Activated naive CD4-positive, alpha-beta T cell treated with anti-CD3 and anti-CD28 coated beads, Interleukin-2, amount 50 U/mL, for 72 hours (primary cell): ENCODE results near the gene HIC1. TPM values are rescaled to one million over a fixed set of nuclear protein-coding genes. Genes with fewer than 3 reads are reported as not detected.

ENCODE experiments used
- ATAC-seq, 2 donors: fragments of 150-1000 bp; cut with Tn5 transposase; 2 replicates each; pipeline ENCODE4 v1.10.0; 2021; ENCODE audit warnings: mild to moderate bottlenecking in 2 of 2, moderate library complexity in 2 of 2
- DNase-seq, 2 donors: peaks; one replicate each; pipeline ENCODE4 v3.0.0; 2021 to 2022; ENCODE audit warnings: low spot score in 2 of 2
- H3K27ac Mint-ChIP-seq, 2 donors: one replicate each; pipeline ENCODE4 v1.8.0; 2022; ENCODE audit warnings: mild to moderate bottlenecking in 2 of 2, mixed read lengths in 2 of 2
- H3K36me3 Mint-ChIP-seq, 2 donors: one replicate each; pipeline ENCODE4 v1.8.0; 2022; ENCODE audit warnings: mixed read lengths in 2 of 2
- H3K9me3 Mint-ChIP-seq, 2 donors: one replicate each; pipeline ENCODE4 v1.8.0; 2022; ENCODE audit warnings: mixed read lengths in 2 of 2
- total RNA-seq, 2 donors: library from RNA; stranded (reverse); gene quantifications; one replicate each; pipeline ENCODE4 v1.2.3, GENCODE V29; 2022

HIC1 gene
- total RNA-seq, 2 donors from 2014 or later = 36.8 to 41.8 TPM

GRCh38 chr17:2037155-2037554 lies 17.7 kb upstream of the HIC1 start:
- Mint-ChIP-seq H3K36me3 (peaks cover 2 to 3% of the 10 kb centered on the region in 2 donors), H3K9me3 (no peaks in the 10 kb centered on the region), H3K27ac (no peak overlapping the region)
- ATAC-seq (no peak), DNase-seq (no peak)

DNA sequence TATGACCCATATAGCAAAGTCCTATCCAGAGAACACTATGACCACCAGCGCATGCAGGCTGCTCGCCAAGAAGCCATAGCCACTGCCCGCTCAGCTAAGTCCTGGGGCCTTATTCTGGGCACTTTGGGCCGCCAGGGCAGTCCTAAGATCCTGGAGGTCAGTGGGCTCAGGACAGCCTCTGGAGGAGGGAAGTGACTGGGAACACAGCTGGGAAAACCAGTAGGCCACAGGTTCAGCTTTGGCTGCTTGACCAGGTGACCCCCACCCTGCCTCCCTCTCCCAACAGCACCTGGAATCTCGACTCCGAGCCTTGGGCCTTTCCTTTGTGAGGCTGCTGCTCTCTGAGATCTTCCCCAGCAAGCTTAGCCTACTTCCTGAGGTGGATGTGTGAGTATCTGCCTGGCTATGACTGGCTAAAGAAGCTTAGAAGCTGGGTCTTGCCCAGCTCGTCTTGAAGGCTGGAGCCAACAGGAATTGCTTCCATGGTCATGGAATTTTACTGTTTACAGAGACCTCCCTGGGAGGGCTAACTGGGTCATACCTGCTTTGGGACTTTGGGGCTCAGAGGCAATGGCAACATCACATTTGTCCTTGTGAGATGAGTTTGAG lies 14.6 kb upstream of the HIC1 start:
- H3K36me3 Mint-ChIP-seq = peaks cover 15 to 18% of the 10 kb centered on the region in 2 donors
- peak overlapping the region in 1 of 2 donors; percentile 62 for H3K27ac Mint-ChIP-seq
- DNase-seq = no peak
- no peaks in the 10 kb centered on the region for H3K9me3 Mint-ChIP-seq
- ATAC-seq = no peak

DNA sequence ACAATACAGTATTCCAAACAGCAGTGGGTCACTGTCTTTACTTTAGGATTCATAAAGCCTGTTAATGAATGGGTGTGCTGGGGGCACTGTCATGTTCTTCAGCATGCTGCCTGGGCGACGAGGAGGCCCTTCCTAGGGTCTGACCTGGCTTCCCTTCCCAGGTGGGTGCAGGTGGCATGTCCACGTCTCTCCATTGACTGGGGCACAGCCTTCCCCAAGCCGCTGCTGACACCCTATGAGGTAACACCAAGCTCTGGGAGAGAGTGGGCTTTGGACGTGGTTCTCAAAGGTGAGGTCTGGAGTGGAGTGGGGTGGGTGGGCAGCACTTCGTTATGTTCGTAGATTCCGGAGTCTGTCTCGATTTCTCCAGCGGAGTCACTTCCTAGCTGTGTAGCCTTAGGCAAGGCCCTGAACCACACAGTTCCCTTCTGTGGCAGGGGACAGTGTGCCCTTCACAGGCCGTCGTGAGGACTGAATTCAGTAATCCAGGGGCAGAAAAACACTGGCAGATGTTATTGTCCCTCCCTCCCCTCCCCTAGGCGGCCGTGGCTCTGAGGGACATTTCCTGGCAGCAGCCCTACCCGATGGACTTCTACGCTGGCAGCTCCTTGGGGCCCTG lies 13.9 kb upstream of the HIC1 start:
- no peak for ATAC-seq
- Mint-ChIP-seq H3K27ac (no peak overlapping the region), H3K9me3 (no peaks in the 10 kb centered on the region), H3K36me3 (peaks cover 15 to 18% of the 10 kb centered on the region in 2 donors)
- DNase-seq = no peak

DNA sequence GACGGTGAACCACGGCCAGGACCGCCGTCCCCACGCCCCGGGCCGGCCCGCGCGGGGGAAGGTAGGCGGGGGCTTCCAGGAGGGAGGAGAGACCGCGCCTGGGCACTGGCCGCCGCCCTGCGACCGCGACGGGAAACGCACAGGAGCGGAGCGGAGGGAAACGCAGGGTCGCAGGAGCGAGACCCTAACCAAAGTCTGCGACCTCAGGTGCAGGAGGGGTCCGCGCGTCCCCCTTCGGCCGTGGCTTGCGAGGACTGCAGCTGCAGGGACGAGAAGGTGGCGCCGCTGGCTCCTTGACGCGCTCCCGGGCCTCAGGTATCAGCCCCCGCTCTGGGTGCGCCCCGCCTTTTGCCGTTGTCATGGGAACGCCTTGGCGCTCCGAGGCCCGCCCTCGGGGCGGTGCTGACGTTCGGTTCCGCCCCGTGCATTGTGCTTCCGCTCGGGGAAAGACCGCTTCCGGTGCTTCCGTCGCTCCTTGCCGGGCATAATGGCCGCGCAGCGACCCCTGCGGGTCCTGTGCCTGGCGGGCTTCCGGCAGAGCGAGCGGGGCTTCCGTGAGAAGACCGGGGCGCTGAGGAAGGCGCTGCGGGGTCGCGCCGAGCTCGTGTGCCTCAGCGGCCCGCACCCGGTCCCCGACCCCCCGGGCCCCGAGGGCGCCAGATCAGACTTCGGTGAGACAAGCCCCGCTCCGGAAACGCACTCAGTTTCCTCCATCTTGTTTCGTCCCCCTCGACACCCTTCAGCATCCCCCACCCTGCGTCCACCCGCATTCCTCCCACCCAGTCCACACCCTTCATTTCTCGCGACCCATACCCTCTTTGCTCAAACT lies 13.1 kb upstream of the HIC1 start, which contains the start of gene OVCA2:
Gene OVCA2, plus strand, starts transcription at position 462 of the 829 bp plus-strand sequence. Its CDS starts 26 bp downstream, at position 488.
- peak; percentile 95 to 98 for DNase-seq
- Mint-ChIP-seq H3K9me3 (no peaks in the 10 kb centered on the region), H3K27ac (peak within 1 kb of the TSS; percentile 98), H3K36me3 (peaks cover 15 to 18% of the 10 kb centered on the region in 2 donors)
- peak; percentile 95 to 96 for ATAC-seq

GRCh38 chr17:2042390-2042847 lies 12.5 kb upstream of the HIC1 start:
- Mint-ChIP-seq H3K36me3 (peaks cover 15 to 18% of the 10 kb centered on the region in 2 donors), H3K27ac (peak overlapping the region; percentile 98), H3K9me3 (no peaks in the 10 kb centered on the region)
- ATAC-seq (no peak), DNase-seq (no peak)

- DNase-seq = no peak
- ATAC-seq = no peak
- H3K27ac Mint-ChIP-seq = peak overlapping the region; percentile 98
- H3K9me3 Mint-ChIP-seq = no peaks in the 10 kb centered on the region
- H3K36me3 Mint-ChIP-seq = peaks cover 15 to 18% of the 10 kb centered on the region in 2 donors
Observed at GRCh38 chr17:2042933-2043332, 12.0 kb upstream of the HIC1 start.

- H3K9me3 Mint-ChIP-seq = no peaks in the 10 kb centered on the region
- DNase-seq = no peak
- H3K36me3 Mint-ChIP-seq = peaks cover 15 to 18% of the 10 kb centered on the region in 2 donors
- ATAC-seq = no peak
- peak overlapping the region in 1 of 2 donors; percentile 47 for H3K27ac Mint-ChIP-seq
Observed at GRCh38 chr17:2043785-2044184, 11.1 kb upstream of the HIC1 start.

GRCh38 chr17:2044263-2044894 lies 10.5 kb upstream of the HIC1 start:
- Mint-ChIP-seq H3K9me3 (no peaks in the 10 kb centered on the region), H3K36me3 (peaks cover 15 to 18% of the 10 kb centered on the region in 2 donors), H3K27ac (peak overlapping the region in 1 of 2 donors; percentile 11)
- DNase-seq (no peak), ATAC-seq (no peak)

DNA sequence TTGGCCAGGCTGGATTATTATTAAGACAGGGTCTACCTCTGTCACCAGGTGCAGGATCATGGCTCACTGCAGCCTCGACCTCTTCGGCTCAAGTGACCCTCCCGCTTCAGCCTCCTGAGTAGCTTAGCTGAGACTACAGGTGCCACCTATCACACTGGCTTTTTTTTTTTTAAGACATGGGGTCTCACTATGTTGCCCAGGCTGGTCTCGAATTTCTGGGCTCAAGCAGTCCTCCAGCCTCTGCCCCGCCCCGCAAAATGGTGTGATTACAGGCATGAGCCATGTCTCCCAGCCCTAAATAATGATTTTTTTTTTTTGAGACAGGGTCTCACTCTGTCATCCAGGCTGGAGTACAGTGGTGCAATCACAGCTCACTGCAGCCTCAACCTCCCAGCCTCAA lies 7.3 kb upstream of the HIC1 start:
- DNase-seq (no peak), ATAC-seq (no peak)
- H3K27ac Mint-ChIP-seq = no peak overlapping the region
- H3K9me3 Mint-ChIP-seq = no peaks in the 10 kb centered on the region
- peaks cover 9 to 11% of the 10 kb centered on the region in 2 donors for H3K36me3 Mint-ChIP-seq

- Mint-ChIP-seq H3K9me3 (no peaks in the 10 kb centered on the region), H3K27ac (no peak overlapping the region), H3K36me3 (no peaks in the 10 kb centered on the region)
- no peak for ATAC-seq
- no peak for DNase-seq
Observed at GRCh38 chr17:2048805-2049204, 6.1 kb upstream of the HIC1 start.

DNA sequence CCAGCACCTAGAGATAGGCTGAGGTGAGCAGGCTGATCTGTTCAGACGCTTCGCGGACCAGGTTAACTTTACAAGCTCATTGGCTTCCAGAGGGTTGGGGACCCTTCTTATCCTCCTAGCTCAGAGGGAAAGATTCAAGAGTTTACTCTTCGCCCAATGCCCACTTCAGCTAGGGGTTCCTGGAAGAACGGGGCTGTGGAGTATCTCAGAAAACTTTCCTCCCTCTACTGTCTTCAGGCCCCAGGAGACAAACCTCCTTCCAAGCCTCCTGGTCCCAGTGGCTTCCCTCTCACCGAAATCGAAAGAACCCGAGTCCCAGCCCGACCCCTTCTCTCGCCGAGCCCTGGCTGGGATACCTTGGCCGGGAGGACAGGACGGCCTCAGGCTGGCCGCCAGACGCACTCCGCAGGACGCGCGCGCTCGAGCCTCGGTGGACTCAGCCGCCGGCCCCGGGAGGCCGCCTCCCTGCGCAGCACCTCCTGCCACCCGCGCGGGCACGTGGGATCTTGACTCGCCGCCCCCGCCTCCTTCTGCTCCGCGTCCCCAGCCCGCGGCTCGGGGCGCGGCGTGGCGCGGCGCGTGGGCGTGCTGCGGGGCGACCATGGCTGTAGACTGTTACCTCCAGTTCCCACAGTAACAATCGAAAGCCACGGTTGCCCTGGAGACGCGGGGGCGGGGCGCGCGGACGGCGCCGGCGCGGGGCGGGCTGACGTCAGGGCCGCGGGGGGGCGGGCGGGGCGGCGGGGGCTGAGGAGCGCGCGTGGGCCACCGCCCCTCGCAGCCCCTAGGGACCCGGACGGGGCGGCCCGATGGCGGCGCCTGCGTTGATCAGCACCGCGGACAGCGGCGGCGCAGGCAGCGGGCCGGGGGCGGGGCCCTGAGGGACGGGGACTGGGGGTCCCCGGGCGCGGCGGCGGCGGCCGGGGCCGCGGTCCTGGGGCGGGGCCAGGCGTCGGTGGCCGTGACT lies 5.3 kb upstream of the HIC1 start:
- no peaks in the 10 kb centered on the region for H3K9me3 Mint-ChIP-seq
- H3K36me3 Mint-ChIP-seq = no peaks in the 10 kb centered on the region
- ATAC-seq (peak; percentile 53 to 55), DNase-seq (peak; percentile 87 to 88)
- peak overlapping the region; percentile 65 to 71 for H3K27ac Mint-ChIP-seq

DNA sequence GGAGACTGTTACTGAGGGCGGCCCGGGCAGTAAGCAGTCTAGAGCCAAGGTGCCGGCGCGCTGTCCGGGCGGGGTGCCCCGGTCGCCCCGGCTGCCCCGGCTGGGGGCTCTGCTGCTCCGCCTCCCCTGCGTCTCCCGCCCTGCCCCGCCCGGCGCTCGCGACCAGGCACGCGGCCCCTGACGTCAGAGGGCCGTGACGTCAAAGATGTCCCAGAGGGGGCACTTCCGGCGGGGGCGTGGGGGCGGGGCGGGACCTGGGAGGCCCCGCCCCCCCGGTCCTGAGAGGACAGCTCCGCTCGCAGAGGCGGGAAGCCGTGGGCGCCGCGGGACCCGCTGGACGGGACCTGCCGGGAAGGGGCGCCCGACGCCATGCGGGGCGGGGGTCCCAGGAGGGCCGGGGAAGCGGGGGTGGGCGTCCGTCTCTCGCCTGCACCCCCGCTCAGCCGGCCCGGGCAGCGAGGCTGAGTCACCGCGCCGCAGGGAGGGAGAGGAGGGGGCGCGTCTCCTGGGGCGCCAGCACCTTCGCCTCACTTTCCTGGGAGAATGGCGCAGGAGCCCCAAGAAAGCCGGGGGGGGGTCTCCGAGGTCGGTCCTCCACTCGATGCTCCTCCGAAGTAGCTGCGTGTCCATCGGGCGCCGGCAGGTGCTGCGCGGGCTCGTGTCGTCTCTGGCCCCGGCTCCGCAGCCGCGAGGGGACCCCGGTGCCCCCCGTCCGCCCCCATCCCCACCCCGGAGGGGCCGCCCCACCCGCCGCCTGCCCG lies 4.4 kb upstream of the HIC1 start:
- DNase-seq = peak in 1 of 2 donors; percentile 72
- Mint-ChIP-seq H3K36me3 (no peaks in the 10 kb centered on the region), H3K27ac (no peak overlapping the region), H3K9me3 (no peaks in the 10 kb centered on the region)
- ATAC-seq = no peak

DNA sequence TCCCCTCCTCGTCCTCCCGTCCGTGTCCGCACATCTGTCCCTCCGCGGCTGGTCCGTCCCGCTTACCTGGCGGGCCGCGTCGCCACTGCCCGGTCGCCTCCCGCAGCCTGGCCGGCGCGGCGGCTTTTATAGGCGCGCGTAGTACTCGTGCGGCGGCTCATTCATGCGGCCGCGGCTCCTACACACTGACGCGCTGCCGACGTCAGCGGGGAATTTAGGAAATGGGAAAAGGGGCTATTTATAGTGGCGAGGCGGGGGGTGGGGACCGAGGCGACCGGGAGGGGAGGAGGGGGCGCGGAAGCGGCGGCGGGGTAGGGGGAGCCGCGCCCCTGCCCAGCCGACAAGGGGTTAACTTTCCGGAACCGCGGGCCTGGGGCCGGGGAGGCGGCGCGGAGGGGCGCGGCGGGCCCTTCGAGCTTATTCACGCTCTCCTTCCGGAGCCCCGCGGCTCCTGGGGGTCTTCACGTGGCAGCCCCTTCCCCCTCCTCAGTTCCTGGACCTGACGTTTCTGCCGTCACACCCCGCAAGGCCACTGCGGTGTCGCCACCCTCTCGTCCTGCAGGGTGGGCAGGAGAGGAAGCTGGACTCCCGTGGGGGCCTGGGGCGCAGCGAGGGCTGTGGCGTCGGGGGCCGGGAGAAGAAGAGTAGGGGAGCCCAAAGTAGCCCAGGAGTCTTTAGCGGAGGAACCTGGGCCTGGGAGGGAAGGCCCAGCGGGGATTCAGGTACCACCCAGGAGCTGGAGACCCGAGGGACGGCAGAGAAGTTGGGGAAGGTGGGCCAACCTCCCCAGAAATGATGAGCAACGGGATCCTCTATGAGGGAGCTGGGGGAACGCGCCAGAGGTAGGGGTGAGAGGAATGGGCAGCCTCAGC lies 3.6 kb upstream of the HIC1 start:
- DNase-seq = no peak
- Mint-ChIP-seq H3K36me3 (no peaks in the 10 kb centered on the region), H3K9me3 (no peaks in the 10 kb centered on the region), H3K27ac (no peak overlapping the region)
- ATAC-seq = no peak

GRCh38 chr17:2051933-2052559 lies 2.9 kb upstream of the HIC1 start:
- Mint-ChIP-seq H3K27ac (peak overlapping the region in 1 of 2 donors; percentile 26), H3K36me3 (no peaks in the 10 kb centered on the region), H3K9me3 (no peaks in the 10 kb centered on the region)
- DNase-seq (no peak), ATAC-seq (no peak)
